Activated CD4-positive, alpha-beta T cell treated with anti-CD3 and anti-CD28 coated beads, Interleukin-2, amount 50 U/mL, for 1 hour (primary cell): ENCODE data around the gene OR10H1.

Experiments used
- DNase-seq: peaks from one replicate; pipeline ENCODE4 v3.0.0-alpha.2; 2020

Gene OR10H1

GRCh38 chr19:15769586-15769985 lies 45.9 kb downstream of the OR10H1 start:
- DNase-seq: no peak

DNA sequence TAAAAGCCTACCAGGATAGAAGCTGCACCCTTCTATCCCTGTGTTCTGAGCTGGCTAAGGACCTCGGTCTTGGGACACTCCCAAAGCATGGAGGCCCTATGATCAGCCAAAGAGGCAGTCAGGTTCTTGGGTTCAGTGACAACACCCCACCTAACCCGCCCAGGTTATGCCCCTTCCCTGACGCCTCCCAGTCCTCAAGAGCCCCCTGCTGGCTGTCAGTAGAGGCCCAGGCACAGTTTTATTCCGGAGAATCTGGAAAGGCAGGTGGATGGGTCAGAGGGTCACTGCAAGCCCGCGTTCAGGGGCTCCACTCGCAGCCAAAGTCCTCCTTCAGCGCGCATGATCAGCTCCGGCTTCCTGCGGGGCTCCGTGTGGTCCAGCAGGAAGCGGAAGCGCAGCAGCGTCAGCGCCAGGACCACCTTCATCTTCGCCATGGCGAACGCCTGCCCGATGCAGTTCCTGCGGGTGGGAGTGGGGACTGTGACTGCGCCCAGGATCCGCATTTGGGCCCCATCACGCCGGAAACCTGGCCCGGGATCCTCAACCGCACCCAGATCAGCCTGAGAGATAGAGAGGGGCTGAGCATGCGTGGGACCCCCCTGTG lies 55.4 kb downstream of the OR10H1 start:
- no peak for DNase-seq

GRCh38 chr19:15758379-15758778 lies 57.1 kb downstream of the OR10H1 start:
- DNase-seq: no peak
